ENCODE measurements around the gene OPRM1.

The OPRM1 gene

GRCh38 chr6:154206141-154206540, 167.1 kb downstream of the OPRM1 start:
- no peak for DNase-seq (ENCODE audit: low spot score)

GRCh38 chr6:154206996-154207395, 168.0 kb downstream of the OPRM1 start:
- DNase-seq (ENCODE audit: low spot score) = no peak

GRCh38 chr6:154209555-154209954, 170.5 kb downstream of the OPRM1 start:
- no peak for DNase-seq (ENCODE audit: low spot score)

- no peak for DNase-seq (ENCODE audit: low spot score)
Observed at GRCh38 chr6:154210678-154211077, 171.6 kb downstream of the OPRM1 start.

- no peak for DNase-seq (ENCODE audit: low spot score)
Observed at GRCh38 chr6:154213782-154214181, 174.7 kb downstream of the OPRM1 start.

- no peak for DNase-seq (ENCODE audit: low spot score)
Observed at GRCh38 chr6:154218301-154218700, 179.3 kb downstream of the OPRM1 start.

GRCh38 chr6:154218787-154219186, 179.7 kb downstream of the OPRM1 start:
- DNase-seq (ENCODE audit: low spot score) = no peak

- DNase-seq (ENCODE audit: low spot score) = no peak
Observed at GRCh38 chr6:154219250-154219649, 180.2 kb downstream of the OPRM1 start.

GRCh38 chr6:154222716-154223115, 183.7 kb downstream of the OPRM1 start:
- no peak for DNase-seq (ENCODE audit: low spot score)

- DNase-seq (ENCODE audit: low spot score) = no peak
Observed at GRCh38 chr6:154223296-154223695, 184.3 kb downstream of the OPRM1 start.

- no peak for DNase-seq (ENCODE audit: low spot score)
Observed at GRCh38 chr6:154226461-154226860, 187.4 kb downstream of the OPRM1 start.

GRCh38 chr6:154227862-154228520, 189.0 kb downstream of the OPRM1 start:
- DNase-seq (ENCODE audit: low spot score) = no peak

GRCh38 chr6:154228521-154228905, 189.5 kb downstream of the OPRM1 start:
- no peak for DNase-seq (ENCODE audit: low spot score)

- no peak for DNase-seq (ENCODE audit: low spot score)
Observed at GRCh38 chr6:154229786-154230185, 190.7 kb downstream of the OPRM1 start.

GRCh38 chr6:154230393-154230792, 191.4 kb downstream of the OPRM1 start:
- no peak for DNase-seq (ENCODE audit: low spot score)

GRCh38 chr6:154230910-154231595, 192.0 kb downstream of the OPRM1 start:
- no peak for DNase-seq (ENCODE audit: low spot score)

GRCh38 chr6:154232013-154232910, 193.2 kb downstream of the OPRM1 start:
- DNase-seq (ENCODE audit: low spot score) = no peak

GRCh38 chr6:154233383-154233782, 194.3 kb downstream of the OPRM1 start:
- no peak for DNase-seq (ENCODE audit: low spot score)

- DNase-seq (ENCODE audit: low spot score) = no peak
Observed at GRCh38 chr6:154234019-154234772, 195.2 kb downstream of the OPRM1 start.

GRCh38 chr6:154236646-154237301, 197.7 kb downstream of the OPRM1 start:
- no peak for DNase-seq (ENCODE audit: low spot score)

- no peak for DNase-seq (ENCODE audit: low spot score)
Observed at GRCh38 chr6:154238831-154239230, 199.8 kb downstream of the OPRM1 start.

GRCh38 chr6:154239392-154239791, 200.4 kb downstream of the OPRM1 start:
- DNase-seq (ENCODE audit: low spot score) = no peak
